H1 (cell line): ENCODE results near the gene PRR7. TPM values are rescaled to one million over a fixed set of nuclear protein-coding genes. Genes with fewer than 3 reads are reported as not detected.
A peak's percentile ranks its signal among the peaks of the same experiment; 100 is the strongest.

Experiments
- SIN3A ChIP-seq, 2 experiments: IDR thresholded peaks in 1 of 2; conservative IDR thresholded peaks in 1 of 2; 2 replicates each; pipeline ENCODE4 v1.6.1; 2011 to 2012; ENCODE audit warnings: low read length in 2 of 2, improper control_type of control experiment in 1 of 2, low read depth in 1 of 2, mild to moderate bottlenecking in 1 of 2
- polyA plus RNA-seq, 7 experiments: library from polyadenylated mRNA; depleted of rRNA in 3 of 7; stranded (reverse) in 5 of 7; unstranded in 2 of 7; fragments of >200 nt in 5 of 7; fragments of 200-250 nt in 2 of 7; gene quantifications; 1 replicate in 5 of 7; 2 replicates in 1 of 7; 4 replicates in 1 of 7; pipeline versions ENCODE4 v1.2.1 to v1.2.3, GENCODE V29; 2011 to 2013; ENCODE audit warnings: missing spikeins in 2 of 7, mixed read lengths in 2 of 7
- total RNA-seq: library from RNA; stranded (reverse); fragmentation: NEBNext Ultra II Directional; extraction: Animal tissue kit (Norgen Biotek cat#: 25700); gene quantifications from 2 replicates; pipeline ENCODE4 v1.2.1, GENCODE V29; 2021

PRR7 gene
- total and polyA plus RNA-seq, 2 of the 8 experiments (the other 6 are each of a cell fraction or from before 2014, with no cell fraction given) = 8.0 to 11.8 TPM

DNA sequence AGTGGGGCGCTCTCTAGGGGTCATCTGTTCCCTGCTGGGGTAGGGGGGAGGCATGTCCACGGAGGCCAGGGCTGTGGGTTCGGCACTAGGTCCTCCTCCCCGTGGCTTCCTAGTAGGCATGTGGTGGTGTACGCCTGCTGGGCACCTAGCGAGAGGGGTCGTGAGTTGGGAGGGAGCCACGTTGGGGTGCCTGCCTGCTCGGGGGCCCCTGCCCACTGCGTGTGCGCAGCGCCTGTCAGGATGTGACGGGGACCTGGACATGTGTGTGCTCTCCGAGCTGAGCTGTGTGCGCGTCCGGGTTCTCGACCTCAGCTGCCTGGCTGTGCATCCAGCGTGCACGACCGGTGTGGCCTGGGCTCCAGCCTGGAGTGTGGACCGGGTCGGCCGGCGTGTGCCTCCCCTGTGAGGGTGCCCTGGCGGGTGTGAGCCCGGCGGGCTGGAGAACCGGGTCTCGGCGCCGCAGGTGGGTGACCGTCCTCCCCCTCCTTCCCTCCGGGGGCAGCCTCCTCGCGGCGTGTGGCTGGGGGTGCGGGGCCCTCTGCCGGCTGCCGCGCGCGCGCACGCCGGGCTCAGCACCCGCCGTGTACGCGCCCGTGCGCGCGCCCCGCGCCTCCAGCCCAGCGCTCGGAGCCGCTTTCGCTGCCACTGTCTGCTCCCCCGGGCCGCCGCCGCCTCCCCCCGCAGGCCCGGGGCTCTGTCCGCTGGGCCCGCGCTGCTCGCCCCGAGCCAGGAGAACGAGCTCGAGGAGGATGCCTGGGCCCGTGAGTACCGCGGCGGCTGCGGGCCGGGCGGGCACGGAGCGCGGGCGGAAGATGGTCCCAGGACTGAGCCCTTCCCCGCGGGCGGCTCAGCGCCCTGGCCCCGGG lies at the start of gene PRR7 (continued):
- 0 out of 4 replicates have a peak, but pooled peaks of 1 of the 2 experiments have one; percentile 36 for TF ChIP-seq SIN3A (conservative IDR thresholded peaks at IDR 0.05 in 1 of 2, IDR thresholded peaks at IDR 0.05 in 1 of 2; ENCODE audit: low read depth in 1 of 2, low read length in 2 of 2)
- TF ChIP-seq, all 59 proteins: peak for 5
